DND-41 (cell line): ENCODE data around the gene TRIM36.

Source experiments
- ATAC-seq: fragments of 200-7000 bp; cut with Tn5 transposase; 3 replicates; pipeline ENCODE4 v1.9.1; 2021; ENCODE audit warnings: low read depth; ENCODE audit not compliant: insufficient read depth
- DNase-seq: peaks from one replicate; pipeline ENCODE4 v3.0.0-alpha.2; 2020
- H2AFZ ChIP-seq: 2 replicates; pipeline ENCODE4 v1.6.0; 2012; ENCODE audit warnings: low read depth, low read length
- H3K27ac ChIP-seq: 2 replicates; pipeline ENCODE4 v1.5.1; 2012; ENCODE audit warnings: low read length, inconsistent platforms
- H3K27me3 ChIP-seq: fragments of 200-600 bp; sonication (generic); 2 replicates; pipeline ENCODE4 v1.6.0; 2012; ENCODE audit warnings: low read length, mild to moderate bottlenecking, inconsistent platforms; ENCODE audit not compliant: insufficient read depth, poor library complexity
- H3K36me3 ChIP-seq: 2 replicates; pipeline ENCODE4 v1.5.1; 2012; ENCODE audit warnings: low read length, inconsistent platforms; ENCODE audit not compliant: insufficient read depth
- H3K4me1 ChIP-seq: 2 replicates; pipeline ENCODE4 v1.5.1; 2012; ENCODE audit warnings: mild to moderate bottlenecking, low read length; ENCODE audit not compliant: insufficient read depth
- H3K4me2 ChIP-seq: 2 replicates; pipeline ENCODE4 v1.6.0; 2012; ENCODE audit warnings: mild to moderate bottlenecking, moderate library complexity, low read length, inconsistent platforms; ENCODE audit not compliant: insufficient read depth
- H3K4me3 ChIP-seq, 2 experiments: fragments of 200-600 bp in 1 of 2; shearing (Covaris generic) in 1 of 2; 2 replicates each; pipeline ENCODE4 v1.5.1; 2012 to 2016; ENCODE audit warnings: inconsistent platforms in 2 of 2, low read length in 2 of 2, mild to moderate bottlenecking in 2 of 2, low read depth in 1 of 2, moderate library complexity in 1 of 2
- H3K79me2 ChIP-seq: 2 replicates; pipeline ENCODE4 v1.6.0; 2012; ENCODE audit warnings: low read length, inconsistent platforms; ENCODE audit not compliant: insufficient read depth
- H3K9ac ChIP-seq: 2 replicates; pipeline ENCODE4 v1.6.0; 2012; ENCODE audit warnings: low read depth, mild to moderate bottlenecking, inconsistent platforms, low read length, moderate library complexity
- H3K9me3 ChIP-seq: 2 replicates; pipeline ENCODE4 v1.5.1; 2012; ENCODE audit warnings: low read length, moderate library complexity, mild to moderate bottlenecking, inconsistent platforms; ENCODE audit not compliant: insufficient read depth, severe bottlenecking
- H4K20me1 ChIP-seq: 2 replicates; pipeline ENCODE4 v1.6.0; 2012; ENCODE audit warnings: low read length; ENCODE audit not compliant: insufficient read depth
- CTCF ChIP-seq: IDR thresholded peaks from 2 replicates; pipeline ENCODE4 v1.5.1; 2012; ENCODE audit warnings: borderline replicate concordance, low read length, moderate library complexity, mild to moderate bottlenecking; ENCODE audit not compliant: poor library complexity, severe bottlenecking; ENCODE audit errors: extremely low read depth
- EZH2 ChIP-seq: IDR thresholded peaks from 3 replicates; pipeline ENCODE4 v1.6.1; 2012; ENCODE audit warnings: borderline replicate concordance, low read depth, mild to moderate bottlenecking, moderate library complexity, low read length, inconsistent platforms; ENCODE audit not compliant: severe bottlenecking

TRIM36 gene

GRCh38 chr5:115150512-115150911 is 19.2 kb downstream of the TRIM36 start:
- Histone ChIP-seq H3K4me3 (no peak overlapping the region), H4K20me1 (no peaks in the 10 kb centered on the region), H2AFZ (no peak overlapping the region), H3K79me2 (no peaks in the 10 kb centered on the region), H3K36me3 (no peaks in the 10 kb centered on the region), H3K4me1 (no peaks in the 10 kb centered on the region), H3K4me2 (no peak overlapping the region), H3K27ac (no peak overlapping the region), H3K9ac (no peak overlapping the region), H3K27me3 (no peaks in the 10 kb centered on the region), H3K9me3 (no peaks in the 10 kb centered on the region)
- no peak for ATAC-seq
- TF ChIP-seq EZH2 (no peak), CTCF (no peak)
- DNase-seq: no peak

GRCh38 chr5:115147052-115147451 is 22.7 kb downstream of the TRIM36 start:
- no peak overlapping the region for H3K4me2 ChIP-seq
- H3K36me3 ChIP-seq: no peaks in the 10 kb centered on the region
- H3K9me3 ChIP-seq: no peaks in the 10 kb centered on the region
- H2AFZ ChIP-seq: no peak overlapping the region
- no peak overlapping the region for H3K27ac ChIP-seq
- no peak overlapping the region for H3K4me3 ChIP-seq
- no peak for ATAC-seq
- H3K79me2 ChIP-seq: no peaks in the 10 kb centered on the region
- H3K4me1 ChIP-seq: no peaks in the 10 kb centered on the region
- no peaks in the 10 kb centered on the region for H3K27me3 ChIP-seq
- H4K20me1 ChIP-seq: no peaks in the 10 kb centered on the region
- TF ChIP-seq EZH2: no peak
- H3K9ac ChIP-seq: no peak overlapping the region
- DNase-seq: no peak

GRCh38 chr5:115136294-115136693 is 33.4 kb downstream of the TRIM36 start:
- no peak for DNase-seq
- Histone ChIP-seq H3K4me2 (no peak overlapping the region), H3K27ac (no peak overlapping the region), H2AFZ (no peak overlapping the region), H3K79me2 (no peaks in the 10 kb centered on the region), H3K27me3 (no peaks in the 10 kb centered on the region), H3K4me3 (no peak overlapping the region), H3K4me1 (no peaks in the 10 kb centered on the region), H4K20me1 (no peaks in the 10 kb centered on the region), H3K9me3 (no peaks in the 10 kb centered on the region), H3K9ac (no peak overlapping the region), H3K36me3 (no peaks in the 10 kb centered on the region)
- TF ChIP-seq CTCF (no peak), EZH2 (no peak)
- ATAC-seq: no peak

- H3K27me3 ChIP-seq: no peaks in the 10 kb centered on the region
- DNase-seq (no peak), ATAC-seq (no peak)
- no peaks in the 10 kb centered on the region for H3K79me2 ChIP-seq
- H3K9ac ChIP-seq: no peak overlapping the region
- no peak overlapping the region for H2AFZ ChIP-seq
- H3K4me1 ChIP-seq: no peaks in the 10 kb centered on the region
- no peaks in the 10 kb centered on the region for H3K9me3 ChIP-seq
- H3K27ac ChIP-seq: no peak overlapping the region
- H4K20me1 ChIP-seq: no peaks in the 10 kb centered on the region
- TF ChIP-seq CTCF (no peak), EZH2 (no peak)
- H3K4me3 ChIP-seq: no peak overlapping the region
- H3K36me3 ChIP-seq: no peaks in the 10 kb centered on the region
- no peak overlapping the region for H3K4me2 ChIP-seq
These were observed 37.2 kb downstream of the TRIM36 start for GRCh38 chr5:115132465-115132864.
